ENCODE measurements around the gene SH3PXD2A.

SH3PXD2A gene

GRCh38 chr10:103874730-103875129 lies 19.4 kb upstream of the SH3PXD2A start:
- DNase-seq = peak in 1 of 2 experiments; percentile 55

- DNase-seq = no peak
These were observed 17.0 kb upstream of the SH3PXD2A start for GRCh38 chr10:103872137-103872931.

GRCh38 chr10:103871006-103871405 lies 15.6 kb upstream of the SH3PXD2A start:
- DNase-seq = no peak

GRCh38 chr10:103870516-103870915 lies 15.1 kb upstream of the SH3PXD2A start:
- no peak for DNase-seq

- no peak for DNase-seq
These were observed 14.0 kb upstream of the SH3PXD2A start for GRCh38 chr10:103869336-103869735.

GRCh38 chr10:103868200-103868599 lies 12.8 kb upstream of the SH3PXD2A start:
- DNase-seq = no peak

GRCh38 chr10:103861505-103861904 lies 6.1 kb upstream of the SH3PXD2A start:
- no peak for DNase-seq

GRCh38 chr10:103859161-103860086 lies 4.0 kb upstream of the SH3PXD2A start:
- peak; percentile 29 to 66 for DNase-seq

GRCh38 chr10:103858360-103858759 lies 3.0 kb upstream of the SH3PXD2A start:
- DNase-seq = no peak

- no peak for DNase-seq
These were observed 1.4 kb upstream of the SH3PXD2A start for GRCh38 chr10:103856797-103857170.

GRCh38 chr10:103855852-103856796 lies 748 bp upstream of the SH3PXD2A start:
- no peak for DNase-seq

- DNase-seq = peak; percentile 27 to 54
These were observed 537 bp downstream of the SH3PXD2A start for GRCh38 chr10:103854686-103855391.

- DNase-seq = peak in 1 of 2 experiments; percentile 16
These were observed 1.1 kb downstream of the SH3PXD2A start for GRCh38 chr10:103854265-103854685.

- no peak for DNase-seq
These were observed 1.7 kb downstream of the SH3PXD2A start for GRCh38 chr10:103853428-103854264.

GRCh38 chr10:103852856-103853255 lies 2.5 kb downstream of the SH3PXD2A start:
- DNase-seq = no peak

GRCh38 chr10:103852189-103852711 lies 3.1 kb downstream of the SH3PXD2A start:
- no peak for DNase-seq

- DNase-seq = no peak
These were observed 4.1 kb downstream of the SH3PXD2A start for GRCh38 chr10:103851261-103851660.

- DNase-seq = no peak
These were observed 4.8 kb downstream of the SH3PXD2A start for GRCh38 chr10:103850572-103850895.

- no peak for DNase-seq
These were observed 5.3 kb downstream of the SH3PXD2A start for GRCh38 chr10:103849880-103850571.

- DNase-seq = no peak
These were observed 6.0 kb downstream of the SH3PXD2A start for GRCh38 chr10:103849212-103849877.
